GM12864 (cell line): ENCODE results near the gene QSOX2.

Source experiments
- DNase-seq: peaks from one replicate; pipeline ENCODE4 v3.0.0-alpha.2; 2011; ENCODE audit warnings: low read depth
- H3K4me3 ChIP-seq: 2 replicates; pipeline ENCODE4 v1.5.1; 2011; ENCODE audit warnings: mild to moderate bottlenecking, low read depth, low read length, control low read depth
- CTCF ChIP-seq: IDR thresholded peaks from 2 replicates; pipeline ENCODE4 v1.5.1; 2011; ENCODE audit warnings: low read depth, mild to moderate bottlenecking, moderate library complexity, low read length, control low read depth, inconsistent platforms; ENCODE audit errors: missing control alignments

The QSOX2 gene

DNA sequence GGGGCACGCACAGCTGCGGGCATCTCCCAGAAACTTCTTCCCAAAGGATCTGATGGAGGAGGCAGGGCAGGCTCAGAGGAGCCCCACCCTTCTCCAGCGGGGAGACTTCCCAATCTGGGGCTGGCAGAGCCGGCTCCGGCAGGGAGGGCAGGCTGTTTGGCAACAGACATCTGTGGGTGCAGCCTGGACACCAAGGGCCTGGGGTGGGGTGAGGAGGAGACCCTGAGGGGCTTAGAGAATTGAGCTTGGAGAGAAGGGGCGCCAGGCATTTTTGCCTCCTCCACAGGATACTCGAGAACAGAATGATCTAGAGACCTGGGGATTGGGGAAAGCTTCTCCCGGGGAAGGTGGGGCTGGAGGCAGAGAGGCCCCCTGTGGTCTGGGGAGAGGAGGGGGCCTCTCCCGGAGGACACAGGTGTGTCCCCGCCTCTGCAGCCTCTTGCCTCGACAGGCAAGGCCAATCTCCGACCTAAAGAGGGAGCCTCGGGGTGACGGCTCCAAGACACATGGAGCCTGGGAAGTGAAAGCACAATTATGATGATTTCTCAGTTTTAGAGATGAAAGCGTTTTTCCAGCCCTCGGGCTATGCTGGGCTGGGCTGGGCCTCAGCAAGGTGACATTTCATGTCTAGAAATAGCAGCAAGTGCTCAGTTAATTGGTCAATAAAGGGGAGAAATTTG is 49.1 kb downstream of the QSOX2 start:
- no peak for DNase-seq
- TF ChIP-seq CTCF, result no peak
- no peak overlapping the region for H3K4me3 ChIP-seq

- no peak for TF ChIP-seq CTCF
- no peak overlapping the region for H3K4me3 ChIP-seq
- DNase-seq, result no peak
Observed at GRCh38 chr9:136194540-136194939, 51.1 kb downstream of the QSOX2 start.

DNA sequence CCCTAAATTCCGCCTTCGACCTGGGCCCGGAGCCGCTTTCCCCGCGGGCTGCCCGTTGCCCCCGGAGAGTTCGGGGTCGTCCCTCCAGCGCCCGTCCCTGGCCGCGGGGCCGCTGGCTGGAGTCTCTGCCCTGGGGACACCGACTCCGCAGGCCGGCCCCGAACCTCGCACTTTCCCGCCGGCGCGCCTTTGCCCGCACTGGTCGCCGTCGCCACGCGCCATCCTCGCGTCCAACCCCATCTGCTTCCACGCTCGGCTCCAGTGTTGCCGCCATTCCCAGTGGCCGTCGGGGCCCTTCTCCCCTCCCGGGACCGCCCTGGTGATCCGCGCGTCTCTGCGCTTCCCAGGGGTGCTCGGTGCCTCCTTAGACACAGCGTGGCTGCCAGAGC is 51.7 kb downstream of the QSOX2 start:
- no peak for TF ChIP-seq CTCF
- no peak overlapping the region for H3K4me3 ChIP-seq

DNA sequence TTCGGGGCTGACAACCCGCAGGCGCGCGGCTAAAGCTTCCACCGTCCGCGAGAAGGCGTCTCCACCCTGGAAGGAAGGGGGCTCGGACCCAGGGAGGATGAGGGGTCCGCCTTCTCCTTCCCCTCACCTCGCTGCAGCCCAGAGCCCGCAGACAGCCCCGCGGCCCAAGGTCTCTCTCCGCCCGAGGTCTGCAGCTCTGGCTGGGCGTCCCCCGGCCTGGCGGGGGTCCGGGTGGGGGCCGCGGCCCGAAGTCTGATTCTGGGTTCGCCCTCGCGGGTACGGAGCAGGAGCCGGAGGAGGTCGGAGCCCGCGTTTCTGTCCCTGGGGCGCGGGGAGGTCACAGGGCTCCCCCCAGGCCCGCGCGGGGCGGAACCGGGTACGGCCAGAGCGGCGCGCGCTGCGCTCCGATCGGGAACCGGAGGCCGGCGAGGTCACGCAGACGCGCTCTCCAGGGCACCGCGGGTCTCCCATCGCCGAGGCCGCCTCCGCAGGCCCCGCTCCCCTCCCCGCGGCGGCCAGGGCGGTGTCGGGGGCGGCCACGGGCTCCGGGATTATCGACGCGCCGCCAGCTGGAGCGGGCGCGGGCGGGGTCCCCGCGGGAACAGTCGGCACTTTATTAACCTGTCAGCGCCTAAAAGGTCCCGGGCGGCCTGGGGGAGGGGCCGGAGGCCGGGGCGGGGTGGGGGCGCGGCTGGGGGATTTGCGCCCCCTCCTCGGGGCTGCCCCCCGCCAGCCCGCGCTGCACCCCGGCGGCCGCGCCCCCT is 52.3 kb downstream of the QSOX2 start:
- no peak overlapping the region for H3K4me3 ChIP-seq
- no peak for DNase-seq
- TF ChIP-seq CTCF, result no peak

More for the DNA sequence above, 51.7 kb downstream of the QSOX2 start:
- no peak for DNase-seq

- H3K4me3 ChIP-seq, result no peak overlapping the region
- TF ChIP-seq CTCF, result no peak
- no peak for DNase-seq
Observed at GRCh38 chr9:136192289-136193126, 53.1 kb downstream of the QSOX2 start.

DNA sequence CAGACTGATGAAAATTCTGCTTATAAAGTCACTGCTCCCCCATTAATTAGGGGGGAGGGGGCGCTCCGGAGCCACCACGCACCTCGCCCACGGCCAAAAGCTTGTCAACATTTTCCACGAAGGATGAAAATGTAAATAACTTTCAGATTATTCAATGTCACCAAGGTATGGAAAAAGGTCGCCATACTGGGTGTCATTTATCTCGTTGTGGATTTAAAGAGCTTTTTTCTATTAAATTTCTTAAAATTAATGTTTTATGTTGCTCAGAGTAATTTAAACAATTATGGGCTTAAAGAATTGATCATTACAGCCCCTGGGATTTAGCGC is 53.7 kb downstream of the QSOX2 start:
- no peak overlapping the region for H3K4me3 ChIP-seq
- no peak for TF ChIP-seq CTCF
- DNase-seq, result no peak
